Stimulated activated CD8-positive, alpha-beta memory T cell treated with anti-CD3 and anti-CD28 coated beads, Interleukin-7, amount 100 ng/mL, for 4 hours (primary cell): ENCODE results near the gene CD163L1.

Source experiments
- DNase-seq, 2 donors: peaks; one replicate each; pipeline ENCODE4 v3.0.0-alpha.2; 2020; ENCODE audit warnings: low read depth in 2 of 2

CD163L1 gene

DNA sequence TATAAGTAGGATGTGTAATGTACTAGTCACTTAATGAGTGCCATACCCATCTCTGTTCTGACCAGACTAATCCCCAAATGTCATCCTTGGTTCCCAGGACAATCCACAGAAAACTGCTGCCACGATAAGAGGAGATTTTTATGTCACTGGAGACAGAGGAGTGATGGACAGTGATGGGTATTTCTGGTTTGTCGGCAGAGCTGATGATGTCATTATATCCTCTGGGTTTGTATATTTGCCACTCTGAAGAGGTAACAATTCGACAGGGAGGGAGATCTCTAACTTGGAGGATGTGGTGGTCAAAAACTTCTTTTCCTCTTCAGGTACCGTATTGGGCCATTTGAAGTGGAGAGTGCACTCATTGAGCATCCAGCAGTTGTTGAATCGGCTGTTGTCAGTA is 119.8 kb downstream of the CD163L1 start:
- no peak for DNase-seq

GRCh38 chr12:7322599-7322998 is 121.4 kb downstream of the CD163L1 start:
- DNase-seq: no peak

GRCh38 chr12:7321624-7322023 is 122.3 kb downstream of the CD163L1 start:
- no peak for DNase-seq

- no peak for DNase-seq
These were observed 124.0 kb downstream of the CD163L1 start for GRCh38 chr12:7319930-7320329.

GRCh38 chr12:7310070-7310469 is 133.9 kb downstream of the CD163L1 start:
- no peak for DNase-seq
